H9 (cell line): ENCODE measurements around the gene CSN1S1. TPM values are rescaled to one million over a fixed set of nuclear protein-coding genes. Genes with fewer than 3 reads are reported as not detected.

Source experiments
- DNase-seq: peaks from one replicate; pipeline ENCODE4 v3.0.0-alpha.2; 2017
- H2AFZ ChIP-seq: one replicate; pipeline ENCODE4 v1.6.1; 2013; ENCODE audit warnings: mild to moderate bottlenecking, low read length, control low read depth, moderate library complexity
- H2AK5ac ChIP-seq: 2 replicates; pipeline ENCODE4 v1.6.1; 2013; ENCODE audit warnings: low read length, control low read depth, mixed read lengths; ENCODE audit not compliant: insufficient read length
- H2BK120ac ChIP-seq: one replicate; pipeline ENCODE4 v1.6.1; 2013; ENCODE audit warnings: low read depth, mild to moderate bottlenecking, low read length, control low read depth, inconsistent platforms; ENCODE audit not compliant: poor library complexity, severe bottlenecking
- H2BK12ac ChIP-seq: 2 replicates; pipeline ENCODE4 v1.6.1; 2013; ENCODE audit warnings: low read length, control low read depth, mixed read lengths, low read depth; ENCODE audit not compliant: insufficient read length
- H2BK15ac ChIP-seq: 2 replicates; pipeline ENCODE4 v1.6.1; 2013; ENCODE audit warnings: low read depth, low read length, control low read depth
- H2BK20ac ChIP-seq: one replicate; pipeline ENCODE4 v1.6.1; 2013; ENCODE audit warnings: low read depth, mild to moderate bottlenecking, low read length, control low read depth, inconsistent platforms; ENCODE audit not compliant: poor library complexity, severe bottlenecking
- H2BK5ac ChIP-seq: 2 replicates; pipeline ENCODE4 v1.6.1; 2013; ENCODE audit warnings: low read length, control low read depth, mixed read lengths; ENCODE audit not compliant: insufficient read length
- H3K14ac ChIP-seq: 2 replicates; pipeline ENCODE4 v1.6.1; 2013; ENCODE audit warnings: low read length, control low read depth; ENCODE audit not compliant: insufficient read depth
- H3K18ac ChIP-seq: 2 replicates; pipeline ENCODE4 v1.6.1; 2013; ENCODE audit warnings: low read depth, mild to moderate bottlenecking, mixed read lengths, low read length, control low read depth; ENCODE audit not compliant: insufficient read length
- H3K23ac ChIP-seq: 2 replicates; pipeline ENCODE4 v1.6.1; 2013; ENCODE audit warnings: low read length, control low read depth, mixed read lengths, low read depth; ENCODE audit not compliant: insufficient read length
- H3K23me2 ChIP-seq: 2 replicates; pipeline ENCODE4 v1.6.1; 2013; ENCODE audit warnings: low read depth, mild to moderate bottlenecking, mixed read lengths, low read length, control low read depth; ENCODE audit not compliant: insufficient read length, poor library complexity, severe bottlenecking
- H3K27ac ChIP-seq: 2 replicates; pipeline ENCODE4 v1.5.1; 2013; ENCODE audit warnings: low read length, control low read depth, mixed read lengths, low read depth; ENCODE audit not compliant: insufficient read length
- H3K27me3 ChIP-seq: 2 replicates; pipeline ENCODE4 v1.6.1; 2013; ENCODE audit warnings: low read length, control low read depth, inconsistent platforms; ENCODE audit not compliant: insufficient read depth
- H3K4ac ChIP-seq: 2 replicates; pipeline ENCODE4 v1.6.1; 2013; ENCODE audit warnings: low read depth, mild to moderate bottlenecking, control low read depth, inconsistent platforms, low read length, moderate library complexity
- H3K4me1 ChIP-seq: 2 replicates; pipeline ENCODE4 v1.6.1; 2013; ENCODE audit warnings: low read length, control low read depth, inconsistent platforms; ENCODE audit not compliant: insufficient read depth
- H3K4me2 ChIP-seq: 2 replicates; pipeline ENCODE4 v1.6.1; 2013; ENCODE audit warnings: low read length, control low read depth, mixed read lengths; ENCODE audit not compliant: insufficient read length, insufficient read depth
- H3K56ac ChIP-seq: 2 replicates; pipeline ENCODE4 v1.6.1; 2013; ENCODE audit warnings: low read depth, mild to moderate bottlenecking, mixed read lengths, low read length, control low read depth; ENCODE audit not compliant: insufficient read length
- H3K79me1 ChIP-seq: 2 replicates; pipeline ENCODE4 v1.6.1; 2013; ENCODE audit warnings: low read depth, mild to moderate bottlenecking, moderate library complexity, low read length, control low read depth, inconsistent platforms; ENCODE audit not compliant: insufficient read depth, poor library complexity, severe bottlenecking
- H3K79me2 ChIP-seq: 2 replicates; pipeline ENCODE4 v1.6.1; 2013; ENCODE audit warnings: low read length, control low read depth, inconsistent platforms; ENCODE audit not compliant: insufficient read depth
- H3K9ac ChIP-seq: 2 replicates; pipeline ENCODE4 v1.6.1; 2013; ENCODE audit warnings: low read length, control low read depth, mixed read lengths; ENCODE audit not compliant: insufficient read length; ENCODE audit errors: extremely low read depth
- H3K9me3 ChIP-seq: one replicate; pipeline ENCODE4 v1.6.1; 2013; ENCODE audit warnings: low read depth, low read length, inconsistent platforms; ENCODE audit not compliant: control insufficient read depth
- H3T11ph ChIP-seq: one replicate; pipeline ENCODE4 v1.6.1; 2013; ENCODE audit warnings: mild to moderate bottlenecking, low read length, control low read depth, inconsistent platforms
- H4K20me1 ChIP-seq: one replicate; pipeline ENCODE4 v1.6.1; 2013; ENCODE audit not compliant: control insufficient read depth, insufficient read length, insufficient read depth
- H4K5ac ChIP-seq: 2 replicates; pipeline ENCODE4 v1.6.1; 2013; ENCODE audit warnings: low read depth, mild to moderate bottlenecking, mixed read lengths, low read length, control low read depth; ENCODE audit not compliant: insufficient read length
- H4K8ac ChIP-seq: replicated peaks from 2 replicates; pipeline ENCODE4 v1.6.1; 2013; ENCODE audit warnings: low read length, control low read depth, mixed read lengths, low read depth; ENCODE audit not compliant: insufficient read length
- H4K91ac ChIP-seq: 2 replicates; pipeline ENCODE4 v1.6.1; 2013; ENCODE audit warnings: low read depth, mild to moderate bottlenecking, moderate library complexity, mixed read lengths, low read length, control low read depth; ENCODE audit not compliant: insufficient read length
- H3K27ac Mint-ChIP-seq, 3 experiments: 2 replicates in 2 of 3; 3 replicates in 1 of 3; pipeline ENCODE4 v1.8.0; 2020 to 2021; ENCODE audit warnings: mixed read lengths in 3 of 3, mild to moderate bottlenecking in 1 of 3, moderate library complexity in 1 of 3
- H3K27me3 Mint-ChIP-seq: 2 replicates; pipeline ENCODE4 v1.8.0; 2021; ENCODE audit warnings: low read depth, mild to moderate bottlenecking, moderate library complexity, mixed read lengths
- H3K36me3 Mint-ChIP-seq, 3 experiments: 2 replicates in 2 of 3; 3 replicates in 1 of 3; pipeline ENCODE4 v1.8.0; 2020 to 2021; ENCODE audit warnings: low read depth in 3 of 3, mixed read lengths in 3 of 3; ENCODE audit not compliant: insufficient read depth in 1 of 3
- H3K4me1 Mint-ChIP-seq, 2 experiments: 2 replicates each; pipeline ENCODE4 v1.8.0; 2020; ENCODE audit warnings: mixed read lengths in 2 of 2
- H3K4me3 Mint-ChIP-seq, 2 experiments: 2 replicates in 1 of 2; 3 replicates in 1 of 2; pipeline ENCODE4 v1.8.0; 2020 to 2021; ENCODE audit warnings: mild to moderate bottlenecking in 2 of 2, mixed read lengths in 2 of 2, moderate library complexity in 1 of 2
- H3K9me3 Mint-ChIP-seq, 2 experiments: 2 replicates in 1 of 2; 3 replicates in 1 of 2; pipeline ENCODE4 v1.8.0; 2020; ENCODE audit warnings: mild to moderate bottlenecking in 2 of 2, mixed read lengths in 2 of 2, moderate library complexity in 1 of 2
- WGBS: extraction: QIAGEN DNeasy Blood & Tissue Kit; methylation state at CpG from one replicate; pipeline ENCODE4 v1.1.7; 2013; ENCODE audit warnings: missing lambda C conversion rate, low lambda C conversion rate, mixed read lengths; ENCODE audit not compliant: insufficient read length; ENCODE audit errors: extremely low coverage; 5-methylcytosine and 5-hydroxymethylcytosine counted together
- total RNA-seq: library from RNA; stranded (reverse); gene quantifications from 2 replicates; pipeline ENCODE4 v1.2.1, GENCODE V29; 2021
- TF ChIP-seq, protein P1 (sequence below): fragments of 200-600 bp; sonication (generic); conservative IDR thresholded peaks from 3 replicates; pipeline ENCODE4 v1.8.0; 2021; ENCODE audit warnings: antibody characterized with exemption, mild to moderate bottlenecking

The CSN1S1 gene
- total RNA-seq, 1 experiment from 2014 or later: not detected

DNA sequence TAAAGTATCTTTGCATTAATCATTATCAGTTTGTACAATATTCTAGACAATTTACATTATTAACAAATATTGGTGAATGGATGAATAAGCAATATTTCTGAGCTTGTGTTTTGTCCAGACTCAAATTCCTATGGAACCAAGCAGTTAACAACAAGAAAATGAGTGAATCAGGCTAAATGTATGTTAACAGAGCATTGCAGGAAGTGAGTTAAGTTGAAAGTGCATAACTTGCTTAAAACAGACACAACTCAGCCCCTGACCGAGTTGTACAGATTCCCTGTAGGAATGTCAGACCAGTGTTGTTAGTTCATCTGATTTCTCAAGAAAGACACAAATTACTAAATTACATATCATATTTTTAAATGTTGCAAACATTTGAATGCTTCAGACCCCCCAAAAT lies 23.7 kb upstream of the CSN1S1 start:
- Histone ChIP-seq H3K4ac (no peak overlapping the region), H3K27ac (no peak overlapping the region), H2BK20ac (no peak overlapping the region), H4K8ac (no peak overlapping the region), H3K14ac (no peak overlapping the region), H2BK5ac (no peak overlapping the region), H3K79me1 (no peaks in the 10 kb centered on the region), H2BK15ac (no peak overlapping the region), H2BK120ac (no peak overlapping the region), H3K56ac (no peak overlapping the region), H3K4me1 (no peaks in the 10 kb centered on the region), H2BK12ac (no peak overlapping the region), H4K5ac (no peak overlapping the region), H3K23ac (no peak overlapping the region), H3K18ac (no peak overlapping the region), H3K79me2 (no peaks in the 10 kb centered on the region), H3K9me3 (no peaks in the 10 kb centered on the region), H3K9ac (no peak overlapping the region), H2AFZ (no peak overlapping the region), H3K23me2 (no peaks in the 10 kb centered on the region), H2AK5ac (no peak overlapping the region), H3K4me2 (no peak overlapping the region), H3K27me3 (no peaks in the 10 kb centered on the region), H4K20me1 (no peaks in the 10 kb centered on the region), H4K91ac (no peak overlapping the region), H3T11ph (no peak overlapping the region)
- no CpG with 5 or more reads among the region's 1 CpG for WGBS
- TF ChIP-seq, protein P1, sequence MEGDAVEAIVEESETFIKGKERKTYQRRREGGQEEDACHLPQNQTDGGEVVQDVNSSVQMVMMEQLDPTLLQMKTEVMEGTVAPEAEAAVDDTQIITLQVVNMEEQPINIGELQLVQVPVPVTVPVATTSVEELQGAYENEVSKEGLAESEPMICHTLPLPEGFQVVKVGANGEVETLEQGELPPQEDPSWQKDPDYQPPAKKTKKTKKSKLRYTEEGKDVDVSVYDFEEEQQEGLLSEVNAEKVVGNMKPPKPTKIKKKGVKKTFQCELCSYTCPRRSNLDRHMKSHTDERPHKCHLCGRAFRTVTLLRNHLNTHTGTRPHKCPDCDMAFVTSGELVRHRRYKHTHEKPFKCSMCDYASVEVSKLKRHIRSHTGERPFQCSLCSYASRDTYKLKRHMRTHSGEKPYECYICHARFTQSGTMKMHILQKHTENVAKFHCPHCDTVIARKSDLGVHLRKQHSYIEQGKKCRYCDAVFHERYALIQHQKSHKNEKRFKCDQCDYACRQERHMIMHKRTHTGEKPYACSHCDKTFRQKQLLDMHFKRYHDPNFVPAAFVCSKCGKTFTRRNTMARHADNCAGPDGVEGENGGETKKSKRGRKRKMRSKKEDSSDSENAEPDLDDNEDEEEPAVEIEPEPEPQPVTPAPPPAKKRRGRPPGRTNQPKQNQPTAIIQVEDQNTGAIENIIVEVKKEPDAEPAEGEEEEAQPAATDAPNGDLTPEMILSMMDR: no peak
- no peaks in the 10 kb centered on the region for H3K9me3 Mint-ChIP-seq
- no peaks in the 10 kb centered on the region; the same call in 1 of the 2 replicates for H3K27me3 Mint-ChIP-seq
- H3K27ac Mint-ChIP-seq: no peak overlapping the region
- H3K4me1 Mint-ChIP-seq: no peaks in the 10 kb centered on the region
- H3K36me3 Mint-ChIP-seq: no peaks in the 10 kb centered on the region
- DNase-seq: no peak
- no peak overlapping the region for H3K4me3 Mint-ChIP-seq
